Naive B cell (primary cell): ENCODE measurements around the gene ARHGEF12. TPM values are rescaled to one million over a fixed set of nuclear protein-coding genes. Genes with fewer than 3 reads are reported as not detected.

Experiments used
- ATAC-seq, 2 donors: fragments of 150-1000 bp; cut with Tn5 transposase; 2 replicates each; pipeline ENCODE4 v1.10.0; 2021; ENCODE audit warnings: low read depth in 2 of 2, mild to moderate bottlenecking in 2 of 2, moderate library complexity in 2 of 2
- DNase-seq: peaks from one replicate; pipeline ENCODE4 v3.0.0; 2022
- H3K27ac Mint-ChIP-seq, 6 donors: one replicate each; pipeline ENCODE4 v1.8.0; 2020 to 2022; ENCODE audit warnings: mild to moderate bottlenecking in 6 of 6, mixed read lengths in 6 of 6, moderate library complexity in 5 of 6, inconsistent platforms in 2 of 6
- H3K27me3 Mint-ChIP-seq, 3 donors: one replicate each; pipeline ENCODE4 v1.8.0; 2021 to 2022; ENCODE audit warnings: mixed read lengths in 3 of 3, mild to moderate bottlenecking in 1 of 3
- H3K36me3 Mint-ChIP-seq, 2 donors: one replicate each; pipeline ENCODE4 v1.8.0; 2020 to 2022; ENCODE audit warnings: mixed read lengths in 2 of 2, inconsistent platforms in 1 of 2, mild to moderate bottlenecking in 1 of 2
- H3K4me1 Mint-ChIP-seq, 3 donors: one replicate each; pipeline ENCODE4 v1.8.0; 2020 to 2022; ENCODE audit warnings: mixed read lengths in 3 of 3, inconsistent platforms in 1 of 3, mild to moderate bottlenecking in 1 of 3, moderate library complexity in 1 of 3
- H3K4me3 Mint-ChIP-seq, 8 donors: one replicate each; pipeline ENCODE4 v1.8.0; 2020 to 2022; ENCODE audit warnings: mild to moderate bottlenecking in 8 of 8, mixed read lengths in 8 of 8, moderate library complexity in 8 of 8, inconsistent platforms in 2 of 8
- H3K9me3 Mint-ChIP-seq, 7 donors: one replicate each; pipeline ENCODE4 v1.8.0; 2020 to 2022; ENCODE audit warnings: mixed read lengths in 7 of 7, mild to moderate bottlenecking in 5 of 7, inconsistent platforms in 2 of 7, moderate library complexity in 1 of 7
- polyA plus RNA-seq, 6 donors: library from polyadenylated mRNA; unstranded; fragments of 300-500 nt; fragmentation: Illumina TruSeq; gene quantifications; one replicate each; pipeline ENCODE4 v1.2.3, GENCODE V29; 2021; ENCODE audit warnings: low read depth in 6 of 6

Gene ARHGEF12
- polyA plus RNA-seq, 6 donors from 2014 or later, result 2.3 to 4.3 (median 3.6) TPM; not detected in 1

DNA sequence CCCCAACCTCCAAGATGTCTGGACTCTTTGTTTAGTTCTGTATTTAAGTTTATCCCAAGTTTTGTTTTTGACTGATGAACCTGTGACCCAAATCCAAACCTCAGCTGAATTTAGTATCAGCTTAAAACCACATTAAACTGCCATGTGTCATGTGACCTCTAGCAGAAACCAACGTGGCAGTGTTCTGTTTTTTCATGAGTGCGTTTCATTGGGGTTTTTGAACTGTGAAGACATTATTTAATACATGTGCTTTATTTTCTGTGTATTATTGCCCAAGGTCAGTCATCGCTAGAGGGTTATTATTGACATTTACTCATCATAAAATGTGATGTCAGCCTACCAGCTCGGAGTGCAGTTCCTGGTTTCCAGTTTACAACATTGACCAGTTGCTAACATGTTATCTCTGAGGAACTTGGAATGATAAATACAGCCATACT is 9.3 kb upstream of the ARHGEF12 start:
- peaks cover 85 to 89% (median 85%) of the 10 kb centered on the region in 3 donors for H3K27me3 Mint-ChIP-seq
- H3K4me3 Mint-ChIP-seq, result peak overlapping the region in 1 of 8 donors; percentile 67
- no peaks in the 10 kb centered on the region for H3K9me3 Mint-ChIP-seq
- peaks cover 6 to 16% (median 12%) of the 10 kb centered on the region in 3 donors for H3K4me1 Mint-ChIP-seq
- DNase-seq (no peak), ATAC-seq (peak in 1 of 2 donors; percentile 14)
- no peaks in the 10 kb centered on the region for H3K36me3 Mint-ChIP-seq
- H3K27ac Mint-ChIP-seq, result no peak overlapping the region

DNA sequence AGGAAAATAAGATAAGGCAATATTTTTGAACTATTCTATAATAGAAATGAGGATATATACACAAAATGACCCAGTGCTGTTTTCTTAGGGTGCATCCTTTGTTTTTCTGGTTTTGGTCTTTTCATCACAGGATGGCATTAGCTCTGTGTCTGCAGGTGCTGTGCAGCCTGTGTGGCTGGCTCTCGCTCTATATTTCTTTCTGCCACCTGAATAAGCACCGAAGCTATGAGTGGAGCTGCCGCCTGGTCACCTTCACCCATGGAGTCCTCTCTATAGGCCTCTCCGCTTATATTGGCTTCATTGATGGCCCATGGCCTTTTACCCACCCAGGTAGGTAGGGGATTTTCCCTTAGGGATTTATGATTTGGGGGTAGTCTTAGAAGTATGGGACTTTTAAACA is 8.9 kb upstream of the ARHGEF12 start:
- DNase-seq (no peak), ATAC-seq (no peak)
- H3K4me1 Mint-ChIP-seq, result peaks cover 6 to 16% (median 12%) of the 10 kb centered on the region in 3 donors
- H3K27me3 Mint-ChIP-seq, result peaks cover 81 to 85% (median 83%) of the 10 kb centered on the region in 3 donors
- H3K9me3 Mint-ChIP-seq, result no peaks in the 10 kb centered on the region
- H3K27ac Mint-ChIP-seq, result no peak overlapping the region
- H3K4me3 Mint-ChIP-seq, result peak overlapping the region in 1 of 8 donors; percentile 63
- H3K36me3 Mint-ChIP-seq, result no peaks in the 10 kb centered on the region

DNA sequence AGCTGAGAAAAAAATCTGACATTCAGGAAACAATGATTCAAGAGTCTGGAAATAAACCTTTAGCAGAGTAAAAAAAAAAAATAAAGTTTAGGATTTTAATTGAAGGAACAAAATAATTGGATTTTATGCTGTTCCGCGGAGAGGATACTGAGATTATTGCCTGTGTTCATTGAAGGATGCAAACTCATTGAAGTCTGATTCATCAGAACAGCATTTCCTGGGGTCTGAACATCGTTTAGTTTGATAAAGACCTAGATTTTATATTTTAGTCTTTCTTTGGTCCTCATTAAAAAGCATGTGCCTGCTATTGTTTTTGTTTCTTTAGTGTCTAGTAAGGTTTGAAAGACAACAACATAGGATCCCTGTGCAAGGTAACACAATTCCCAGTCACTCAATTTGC is 6.7 kb upstream of the ARHGEF12 start:
- no peaks in the 10 kb centered on the region for H3K36me3 Mint-ChIP-seq
- no peaks in the 10 kb centered on the region for H3K9me3 Mint-ChIP-seq
- DNase-seq (no peak), ATAC-seq (no peak)
- peaks cover 58 to 74% (median 71%) of the 10 kb centered on the region in 3 donors for H3K27me3 Mint-ChIP-seq
- H3K4me3 Mint-ChIP-seq, result no peak overlapping the region
- no peak overlapping the region for H3K27ac Mint-ChIP-seq
- H3K4me1 Mint-ChIP-seq, result peaks cover 5 to 13% (median 12%) of the 10 kb centered on the region in 3 donors

DNA sequence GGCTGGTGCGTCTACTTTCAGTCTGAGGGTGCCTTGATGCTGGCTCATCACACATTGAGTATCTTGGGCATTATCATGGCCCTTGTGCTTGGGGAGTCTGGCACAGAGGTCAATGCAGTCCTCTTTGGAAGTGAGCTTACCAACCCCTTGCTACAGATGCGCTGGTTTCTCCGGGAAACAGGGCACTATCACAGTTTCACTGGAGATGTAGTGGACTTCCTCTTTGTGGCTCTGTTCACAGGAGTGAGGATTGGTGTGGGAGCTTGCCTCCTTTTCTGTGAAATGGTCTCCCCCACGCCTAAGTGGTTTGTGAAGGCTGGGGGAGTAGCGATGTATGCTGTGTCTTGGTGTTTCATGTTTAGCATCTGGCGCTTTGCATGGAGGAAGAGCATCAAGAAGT is 6.2 kb upstream of the ARHGEF12 start:
- peaks cover 54 to 70% (median 66%) of the 10 kb centered on the region in 3 donors for H3K27me3 Mint-ChIP-seq
- H3K9me3 Mint-ChIP-seq, result no peaks in the 10 kb centered on the region

DNA sequence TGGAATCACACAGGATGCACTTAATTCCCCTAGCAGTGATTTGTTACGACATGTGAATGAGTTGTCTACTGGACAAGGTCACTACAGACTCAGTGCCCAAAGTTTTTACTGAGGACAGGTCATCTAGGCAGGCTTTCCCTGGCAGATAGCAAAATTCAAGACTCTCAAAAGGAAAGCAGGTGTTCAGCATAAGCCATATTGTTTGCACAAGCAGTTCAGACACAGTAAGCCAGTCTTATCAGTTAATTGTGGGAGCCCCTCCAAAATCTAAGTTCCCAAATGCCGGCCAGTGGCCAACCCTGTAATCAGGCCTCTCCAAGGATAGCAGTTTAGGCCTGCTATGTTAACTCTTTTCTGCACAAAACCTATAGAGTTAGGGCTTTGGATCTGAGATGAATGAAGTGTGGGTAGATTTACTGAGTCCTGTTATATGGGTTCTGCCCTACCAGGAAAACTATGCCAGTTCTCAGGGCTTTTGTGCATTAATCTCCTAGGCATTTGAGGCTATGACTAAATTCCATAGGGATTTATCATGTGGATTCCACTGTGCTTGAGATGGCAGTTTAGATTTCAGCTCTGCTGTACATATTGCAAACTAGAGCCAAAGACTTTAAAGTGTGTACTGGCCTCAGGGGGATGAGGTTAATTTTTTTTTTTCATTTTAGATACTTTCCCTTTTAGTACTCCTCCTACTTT is 4.8 kb upstream of the ARHGEF12 start:
- H3K9me3 Mint-ChIP-seq, result no peaks in the 10 kb centered on the region
- H3K27me3 Mint-ChIP-seq, result peaks cover 44 to 59% (median 59%) of the 10 kb centered on the region in 3 donors
- peaks cover 4 to 10% (median 8%) of the 10 kb centered on the region in 3 donors for H3K4me1 Mint-ChIP-seq
- H3K4me3 Mint-ChIP-seq, result no peak overlapping the region
- ATAC-seq, result no peak
- no peak overlapping the region for H3K27ac Mint-ChIP-seq
- no peaks in the 10 kb centered on the region for H3K36me3 Mint-ChIP-seq
- DNase-seq, result no peak

More for the DNA sequence above, 6.2 kb upstream of the ARHGEF12 start:
- ATAC-seq, result no peak
- H3K4me1 Mint-ChIP-seq, result peaks cover 2 to 12% (median 9%) of the 10 kb centered on the region in 3 donors
- no peaks in the 10 kb centered on the region for H3K36me3 Mint-ChIP-seq
- no peak for DNase-seq
- H3K27ac Mint-ChIP-seq, result no peak overlapping the region
- no peak overlapping the region for H3K4me3 Mint-ChIP-seq

DNA sequence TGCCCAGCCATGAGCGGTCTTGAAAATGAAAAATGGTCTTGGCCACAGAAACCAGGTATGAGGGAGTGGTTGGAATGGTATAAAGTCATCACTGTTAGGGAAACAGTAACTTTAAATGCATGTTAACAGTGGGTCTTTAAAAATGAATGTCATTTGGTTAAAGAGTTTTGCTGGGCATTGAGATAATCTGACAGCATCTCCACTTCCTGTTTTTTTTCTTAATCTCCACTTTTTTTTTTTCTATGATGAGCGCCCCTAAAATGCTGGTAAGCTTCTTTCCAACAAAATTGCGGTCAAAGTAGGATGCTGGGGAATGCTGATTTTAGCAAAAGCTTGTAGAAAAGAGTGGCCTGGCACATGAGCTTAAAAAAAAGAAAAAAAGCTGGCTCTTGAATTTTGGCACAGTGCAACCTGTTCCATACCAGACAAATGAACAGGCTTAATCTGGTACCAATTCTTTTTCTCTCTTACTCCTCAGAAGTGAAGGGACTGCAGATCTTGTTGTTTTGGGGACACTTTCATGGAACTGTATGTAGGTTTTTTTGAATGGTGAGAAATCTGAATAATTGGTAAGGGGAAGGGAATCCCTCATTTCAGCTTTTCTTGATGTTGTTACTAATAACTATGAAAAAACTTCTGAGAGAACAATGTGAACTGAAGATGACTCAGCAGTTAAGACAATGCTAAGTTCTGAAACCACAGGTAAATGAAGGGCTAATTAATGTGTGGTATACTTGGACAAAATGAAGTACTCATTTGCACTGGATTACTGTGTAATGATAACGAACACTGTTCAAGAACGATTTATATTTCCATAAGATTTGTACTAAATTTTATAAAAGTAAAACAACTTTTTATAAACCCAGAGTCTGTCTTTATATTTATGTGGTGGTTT is 3.1 kb upstream of the ARHGEF12 start:
- peaks cover 41 to 57% (median 55%) of the 10 kb centered on the region in 3 donors for H3K27me3 Mint-ChIP-seq
- H3K27ac Mint-ChIP-seq, result no peak overlapping the region
- peak overlapping the region in 1 of 8 donors; percentile 27 for H3K4me3 Mint-ChIP-seq
- DNase-seq (no peak), ATAC-seq (no peak)
- peaks cover 16 to 24% (median 21%) of the 10 kb centered on the region in 3 donors for H3K4me1 Mint-ChIP-seq
- peaks cover 0 to 9% (median 0%) of the 10 kb centered on the region in 7 donors for H3K9me3 Mint-ChIP-seq
- H3K36me3 Mint-ChIP-seq, result no peaks in the 10 kb centered on the region

DNA sequence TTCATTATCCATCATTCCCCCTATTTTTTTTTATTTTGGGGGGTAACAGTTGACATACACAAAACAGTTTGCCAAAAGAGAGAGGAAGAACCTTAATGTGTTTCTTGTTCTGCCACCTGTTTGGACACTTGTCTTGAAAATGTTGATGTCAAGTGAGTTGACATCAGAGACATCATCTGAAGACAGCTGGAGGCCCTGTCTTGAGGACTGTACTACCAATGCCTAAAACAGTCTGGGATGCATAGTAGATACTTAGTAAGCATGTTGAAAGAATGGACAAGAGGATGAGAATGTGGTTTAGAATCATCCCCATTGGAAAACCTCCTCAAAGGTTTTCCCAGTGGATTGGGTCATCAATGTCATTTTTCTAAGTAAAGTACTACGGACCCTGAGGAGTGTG is 2.4 kb upstream of the ARHGEF12 start:
- H3K36me3 Mint-ChIP-seq, result no peaks in the 10 kb centered on the region
- H3K9me3 Mint-ChIP-seq, result peaks cover 0 to 10% (median 0%) of the 10 kb centered on the region in 7 donors
- peak overlapping the region in 1 of 8 donors; percentile 27 for H3K4me3 Mint-ChIP-seq
- H3K27me3 Mint-ChIP-seq, result peaks cover 34 to 55% (median 52%) of the 10 kb centered on the region in 3 donors
- DNase-seq (no peak), ATAC-seq (no peak)
- H3K4me1 Mint-ChIP-seq, result peaks cover 16 to 25% (median 22%) of the 10 kb centered on the region in 3 donors
- no peak overlapping the region for H3K27ac Mint-ChIP-seq

DNA sequence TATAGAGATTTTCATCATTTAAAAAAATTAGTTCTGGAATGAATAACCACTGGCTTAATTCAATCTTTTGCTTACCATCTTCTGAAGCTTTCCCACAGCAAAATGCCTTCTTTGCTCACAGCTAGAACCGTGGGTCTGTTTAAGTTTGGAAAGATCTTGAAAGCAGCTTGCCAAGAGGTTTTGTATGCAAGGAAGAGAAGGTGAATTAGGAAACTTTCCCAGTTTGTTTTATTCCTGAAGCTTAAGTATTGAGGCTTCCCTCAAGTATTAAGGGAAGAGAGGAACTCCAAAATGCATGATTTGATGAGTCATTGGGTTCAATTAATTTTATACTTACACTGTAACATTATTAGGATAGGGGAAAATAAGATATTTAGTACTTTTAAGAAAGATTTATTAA is 1.9 kb upstream of the ARHGEF12 start:
- H3K4me1 Mint-ChIP-seq, result peaks cover 17 to 27% (median 22%) of the 10 kb centered on the region in 3 donors
- no peak for ATAC-seq
- peak overlapping the region in 1 of 8 donors; percentile 80 for H3K4me3 Mint-ChIP-seq
- no peak overlapping the region for H3K27ac Mint-ChIP-seq
- H3K36me3 Mint-ChIP-seq, result no peaks in the 10 kb centered on the region
- H3K27me3 Mint-ChIP-seq, result peaks cover 35 to 55% (median 50%) of the 10 kb centered on the region in 3 donors
- peaks cover 0 to 10% (median 0%) of the 10 kb centered on the region in 7 donors for H3K9me3 Mint-ChIP-seq
- DNase-seq, result no peak

DNA sequence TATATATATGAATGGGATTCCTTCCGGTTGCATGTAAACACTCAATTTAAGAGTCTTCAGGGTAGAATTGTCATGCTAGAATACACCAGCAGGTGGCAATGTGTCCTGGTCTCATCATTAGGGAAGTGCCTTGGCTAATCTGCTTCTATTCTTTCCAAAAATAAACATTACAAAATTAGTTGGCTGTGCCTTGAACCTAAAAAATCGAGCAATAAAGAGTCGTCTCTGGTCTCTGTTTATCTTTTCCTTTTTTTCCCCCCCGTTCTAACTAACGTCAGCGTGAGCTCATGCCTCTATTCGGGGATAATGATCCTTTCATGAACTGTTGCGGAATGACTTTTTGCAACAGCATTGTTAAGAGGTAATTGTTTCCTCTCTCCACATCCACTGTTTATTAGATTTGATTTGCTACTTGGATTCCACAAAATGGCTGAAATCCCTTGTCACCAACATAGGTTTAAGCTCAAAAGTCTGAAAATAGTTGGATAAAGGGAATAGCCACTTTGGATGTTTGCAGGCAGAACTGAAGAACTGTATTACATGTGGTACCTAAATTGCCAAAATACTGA is 1.2 kb upstream of the ARHGEF12 start:
- peak; percentile 42 to 44 for ATAC-seq
- H3K4me1 Mint-ChIP-seq, result peaks cover 21 to 34% (median 22%) of the 10 kb centered on the region in 3 donors
- H3K9me3 Mint-ChIP-seq, result peaks cover 0 to 10% (median 0%) of the 10 kb centered on the region in 7 donors
- peak; percentile 67 for DNase-seq
- peak overlapping the region; percentile 70 to 87 (median 80) for H3K4me3 Mint-ChIP-seq
- H3K27me3 Mint-ChIP-seq, result peaks cover 37 to 59% (median 52%) of the 10 kb centered on the region in 3 donors
- H3K27ac Mint-ChIP-seq, result peak overlapping the region in 4 of 6 donors; percentile 0 to 6 (median 1)
- H3K36me3 Mint-ChIP-seq, result no peaks in the 10 kb centered on the region

DNA sequence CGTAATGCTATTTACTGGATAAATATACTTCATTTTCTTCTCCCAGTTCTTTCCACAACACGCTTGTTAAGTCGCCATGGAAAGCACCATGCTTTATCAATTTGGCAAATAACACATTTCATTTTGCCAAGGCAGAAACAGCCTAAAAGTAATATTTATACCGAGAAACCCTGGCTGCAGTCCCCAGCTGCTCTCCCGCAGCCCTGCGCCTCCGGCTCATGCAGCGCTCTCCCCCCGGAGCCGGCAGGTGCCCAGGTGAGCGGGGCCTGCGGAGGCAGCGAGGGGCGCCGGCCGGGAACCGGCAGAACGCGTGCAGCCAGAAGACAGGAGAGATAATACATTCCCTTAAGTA is 681 bp upstream of the ARHGEF12 start:
- Mint-ChIP-seq H3K27ac (peak overlapping the region in 2 of 6 donors; percentile 0 to 12), H3K27me3 (peaks cover 37 to 59% (median 52%) of the 10 kb centered on the region in 3 donors), H3K9me3 (peaks cover 0 to 10% (median 0%) of the 10 kb centered on the region in 7 donors), H3K36me3 (no peaks in the 10 kb centered on the region), H3K4me3 (peak overlapping the region; percentile 70 to 91 (median 85)), H3K4me1 (peaks cover 21 to 35% (median 22%) of the 10 kb centered on the region in 3 donors)
- no peak for DNase-seq
- ATAC-seq, result peak; percentile 32 to 42

DNA sequence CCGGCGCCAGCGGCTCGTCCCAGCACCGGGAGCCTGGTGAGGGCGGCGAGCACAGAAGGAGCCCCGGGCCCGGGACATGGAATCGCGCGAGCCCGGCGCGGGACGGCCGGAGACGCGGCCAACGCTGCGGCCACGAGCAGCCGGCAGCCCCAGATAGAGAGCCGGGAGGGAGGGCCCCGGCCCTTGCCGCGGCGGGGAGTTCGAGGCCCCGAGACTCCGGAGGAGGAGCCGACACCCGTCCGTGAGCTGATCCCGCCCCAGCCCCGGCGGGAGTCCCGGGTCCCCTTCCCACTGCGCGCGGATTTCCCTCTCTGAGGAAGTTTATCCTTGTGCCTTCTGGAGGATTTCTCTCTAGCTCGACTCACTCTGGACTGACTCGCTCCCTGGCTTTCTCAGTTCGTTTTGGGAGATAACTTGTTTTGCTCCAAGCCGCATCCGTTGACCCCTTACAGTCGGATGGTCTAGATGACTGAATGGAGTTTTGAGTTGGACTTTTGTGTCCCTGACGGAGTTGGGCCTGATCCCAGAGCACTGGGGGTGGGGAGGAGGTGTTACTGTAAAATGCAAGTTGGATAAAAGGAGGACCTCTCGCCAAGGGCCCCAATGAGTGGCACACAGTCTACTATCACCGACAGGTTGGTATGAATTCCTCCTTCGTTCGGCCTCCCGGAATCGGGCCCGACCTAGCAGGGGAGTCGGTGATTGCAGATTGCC is 585 bp downstream of the ARHGEF12 start:
- Mint-ChIP-seq H3K9me3 (peaks cover 0 to 10% (median 0%) of the 10 kb centered on the region in 7 donors), H3K4me1 (peaks cover 21 to 35% (median 22%) of the 10 kb centered on the region in 3 donors), H3K36me3 (no peaks in the 10 kb centered on the region), H3K4me3 (peak overlapping the region; percentile 87 to 98 (median 94)), H3K27me3 (peaks cover 27 to 59% (median 48%) of the 10 kb centered on the region in 3 donors), H3K27ac (peak overlapping the region in 5 of 6 donors; percentile 4 to 76 (median 72))
- DNase-seq (peak; percentile 8), ATAC-seq (peak; percentile 26 to 43)

DNA sequence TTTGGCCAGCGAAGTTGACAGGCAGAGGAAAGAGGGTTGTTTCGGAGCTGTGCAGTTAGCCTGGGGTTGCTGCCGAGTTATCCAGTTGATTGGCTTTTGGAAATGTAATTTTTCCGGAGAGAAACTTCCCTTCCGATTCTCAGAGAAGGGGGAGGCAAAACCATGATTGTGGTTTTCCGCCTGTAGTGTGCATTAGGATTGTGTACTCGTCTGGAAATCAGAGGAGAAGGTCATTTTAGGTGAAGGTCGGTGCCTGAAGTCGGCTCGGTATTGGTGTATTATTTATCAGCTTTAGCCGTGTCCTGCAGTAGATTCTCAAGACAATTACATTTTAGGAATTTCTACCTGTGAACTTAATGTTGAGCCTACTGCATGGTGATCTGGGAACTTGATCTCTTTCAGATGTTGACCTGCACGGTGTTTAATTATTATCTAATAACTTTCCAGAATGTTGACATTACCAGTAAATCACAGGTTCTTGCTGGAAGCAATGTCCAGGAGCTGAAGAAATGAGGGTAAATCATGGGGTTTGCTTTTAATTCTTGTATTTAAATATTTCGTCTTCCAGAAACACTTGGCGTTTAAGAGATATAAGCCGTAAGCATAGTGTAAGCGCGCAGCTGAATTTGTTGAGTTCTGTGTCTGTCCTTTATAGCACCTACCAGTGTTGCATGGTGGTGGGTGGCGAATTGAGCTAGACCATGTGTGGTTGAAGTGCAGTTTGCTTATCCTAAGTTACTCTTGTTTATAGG is 1.3 kb downstream of the ARHGEF12 start:
- Mint-ChIP-seq H3K36me3 (peaks cover 0 to 3% of the 10 kb centered on the region in 2 donors), H3K4me3 (peak overlapping the region; percentile 87 to 98 (median 94)), H3K27me3 (peaks cover 34 to 61% (median 55%) of the 10 kb centered on the region in 3 donors), H3K4me1 (peaks cover 22 to 40% (median 27%) of the 10 kb centered on the region in 3 donors), H3K9me3 (peaks cover 0 to 14% (median 2%) of the 10 kb centered on the region in 7 donors), H3K27ac (peak overlapping the region in 3 of 6 donors; percentile 39 to 76 (median 72))
- ATAC-seq (no peak), DNase-seq (no peak)
